ENCODE results near the gene RGL4. TPM values are rescaled to one million over a fixed set of nuclear protein-coding genes. Genes with fewer than 3 reads are reported as not detected.

The RGL4 gene
- total RNA-seq, 1 donor from 2014 or later = 1.9 TPM

- Histone ChIP-seq H3K9me3 (no peaks in the 10 kb centered on the region), H3K4me3 (no peak overlapping the region), H3K36me3 (peaks cover 72% of the 10 kb centered on the region), H3K27ac (no peak overlapping the region), H3K27me3 (ENCODE audit: low read depth) (no peaks in the 10 kb centered on the region), H3K4me1 (no peaks in the 10 kb centered on the region)
- DNase-seq = no peak
- intact Hi-C loops (cut with DNase I) = no loop called here
- ATAC-seq = no peak
- TF ChIP-seq CTCF (IDR thresholded peaks at IDR 0.05) = no peak
Observed at GRCh38 chr22:23698094-23698493, 7.3 kb downstream of the RGL4 start.

- ATAC-seq = no peak
- H3K36me3 ChIP-seq = peaks cover 72% of the 10 kb centered on the region
- H3K4me3 ChIP-seq = no peak overlapping the region
- no peaks in the 10 kb centered on the region for H3K4me1 ChIP-seq
- no peaks in the 10 kb centered on the region for H3K9me3 ChIP-seq
- intact Hi-C loops (cut with DNase I) = no loop called here
- TF ChIP-seq CTCF (IDR thresholded peaks at IDR 0.05) = no peak
- no peak overlapping the region for H3K27ac ChIP-seq
- no peaks in the 10 kb centered on the region for H3K27me3 ChIP-seq (ENCODE audit: low read depth)
- DNase-seq = no peak
Observed at GRCh38 chr22:23698673-23699235, 7.9 kb downstream of the RGL4 start.

- H3K4me3 ChIP-seq = no peak overlapping the region
- no peak for ATAC-seq
- DNase-seq = no peak
- no peak for TF ChIP-seq CTCF (IDR thresholded peaks at IDR 0.05)
- H3K27ac ChIP-seq = no peak overlapping the region
- H3K4me1 ChIP-seq = no peaks in the 10 kb centered on the region
- H3K27me3 ChIP-seq (ENCODE audit: low read depth) = no peaks in the 10 kb centered on the region
- intact Hi-C loops (cut with DNase I) = no loop called here
- H3K36me3 ChIP-seq = peaks cover 72% of the 10 kb centered on the region
- no peaks in the 10 kb centered on the region for H3K9me3 ChIP-seq
Observed at GRCh38 chr22:23700706-23701105, 9.9 kb downstream of the RGL4 start.

- H3K9me3 ChIP-seq = no peaks in the 10 kb centered on the region
- H3K27me3 ChIP-seq (ENCODE audit: low read depth) = no peaks in the 10 kb centered on the region
- no peak overlapping the region for H3K4me3 ChIP-seq
- H3K36me3 ChIP-seq = peaks cover 93% of the 10 kb centered on the region
- intact Hi-C loops (cut with DNase I) = no loop called here
- no peak overlapping the region for H3K27ac ChIP-seq
- DNase-seq (no peak), ATAC-seq (no peak)
- TF ChIP-seq CTCF (IDR thresholded peaks at IDR 0.05) = no peak
- no peaks in the 10 kb centered on the region for H3K4me1 ChIP-seq
Observed at GRCh38 chr22:23704062-23704461, 13.2 kb downstream of the RGL4 start.

GRCh38 chr22:23704829-23705228 is 14.0 kb downstream of the RGL4 start:
- H3K27me3 ChIP-seq (ENCODE audit: low read depth) = no peaks in the 10 kb centered on the region
- H3K36me3 ChIP-seq = peaks cover 94% of the 10 kb centered on the region
- ATAC-seq = no peak
- no peaks in the 10 kb centered on the region for H3K4me1 ChIP-seq
- H3K27ac ChIP-seq = no peak overlapping the region
- no peak for TF ChIP-seq CTCF (IDR thresholded peaks at IDR 0.05)
- DNase-seq = no peak
- intact Hi-C loops (cut with DNase I) = no loop called here
- no peaks in the 10 kb centered on the region for H3K9me3 ChIP-seq
- no peak overlapping the region for H3K4me3 ChIP-seq

GRCh38 chr22:23705358-23705757 is 14.5 kb downstream of the RGL4 start:
- Histone ChIP-seq H3K27ac (no peak overlapping the region), H3K36me3 (peaks cover 94% of the 10 kb centered on the region), H3K4me1 (no peaks in the 10 kb centered on the region), H3K9me3 (no peaks in the 10 kb centered on the region), H3K27me3 (ENCODE audit: low read depth) (no peaks in the 10 kb centered on the region), H3K4me3 (no peak overlapping the region)
- DNase-seq (no peak), ATAC-seq (no peak)
- intact Hi-C loops (cut with DNase I) = no loop called here
- TF ChIP-seq CTCF (IDR thresholded peaks at IDR 0.05) = no peak

Measured in lower lobe of right lung (tissue), 2 donors.